Esophagus muscularis mucosa (tissue), 4 donors: ENCODE data around the gene PDZRN3. TPM values are rescaled to one million over a fixed set of nuclear protein-coding genes. Genes with fewer than 3 reads are reported as not detected.

Experiments
- DNase-seq: peaks from one replicate; pipeline ENCODE4 v3.0.0-alpha.2; 2017; ENCODE audit errors: extremely low spot score
- H3K27ac ChIP-seq, 4 donors: fragments of 200-600 bp; sonication (generic); replicated peaks in 1 of 4; 1 replicate in 3 of 4; 2 replicates in 1 of 4; pipeline ENCODE4 v1.5.1; 2016 to 2019; ENCODE audit warnings: mild to moderate bottlenecking in 1 of 4
- H3K27me3 ChIP-seq, 4 donors: fragments of 200-600 bp; sonication (generic); one replicate each; pipeline versions ENCODE4 v1.5.1 to v1.6.0; 2016 to 2019
- H3K36me3 ChIP-seq, 4 donors: fragments of 200-600 bp; sonication (generic); one replicate each; pipeline ENCODE4 v1.5.1; 2016 to 2019
- H3K4me1 ChIP-seq, 4 donors: fragments of 200-600 bp; sonication (generic); one replicate each; pipeline ENCODE4 v1.5.1; 2016 to 2019
- H3K4me3 ChIP-seq, 4 donors: fragments of 200-600 bp; sonication (generic); 1 replicate in 2 of 4; 2 replicates in 2 of 4; pipeline ENCODE4 v1.5.1; 2016 to 2019; ENCODE audit warnings: mild to moderate bottlenecking in 4 of 4, moderate library complexity in 1 of 4
- H3K9me3 ChIP-seq, 4 donors: fragments of 200-600 bp; sonication (generic); 1 replicate in 3 of 4; 2 replicates in 1 of 4; pipeline ENCODE4 v1.5.1; 2016 to 2019
- EP300 ChIP-seq: sonication (generic); formaldehyde crosslinking; IDR thresholded peaks from one replicate; pipeline ENCODE4 v1.6.1; 2017; ENCODE audit warnings: antibody characterized with exemption
- POLR2A ChIP-seq: fragments of 450-650 bp; IDR thresholded peaks from one replicate; pipeline ENCODE4 v1.6.1; 2017; ENCODE audit warnings: antibody characterized with exemption, moderate library complexity, mild to moderate bottlenecking, low read depth
- POLR2AphosphoS5 ChIP-seq, 2 donors: sonication (generic); formaldehyde crosslinking; IDR thresholded peaks; one replicate each; pipeline ENCODE4 v1.6.1; 2017; ENCODE audit warnings: antibody characterized with exemption in 2 of 2
- WGBS: methylation state at CpG from one replicate; pipeline ENCODE4 v1.1.5; 2018; 5-methylcytosine and 5-hydroxymethylcytosine counted together
- intact Hi-C: fragments of 100-400 bp; cut with DNase I; formaldehyde crosslinking; loops from one replicate; pipeline ENCODE4 v1.15.1; 2023
- total RNA-seq, 4 donors: library from RNA; depleted of rRNA; stranded (reverse); fragments of >200 nt; gene quantifications; one replicate each; pipeline versions ENCODE4 v1.1.0 to v1.2.1, GENCODE V29; 2016
- TF ChIP-seq, protein P1 (sequence below), 3 experiments: fragments of 200-600 bp in 2 of 3; fragments of 450-650 bp in 1 of 3; sonication (generic) in 2 of 3; IDR thresholded peaks; one replicate each; pipeline ENCODE4 v1.5.1; 2017 to 2019; ENCODE audit warnings: antibody characterized with exemption in 3 of 3, mild to moderate bottlenecking in 2 of 3, moderate library complexity in 1 of 3

The PDZRN3 gene
- total RNA-seq, 4 donors from 2014 or later = 149 to 314 (median 220) TPM

DNA sequence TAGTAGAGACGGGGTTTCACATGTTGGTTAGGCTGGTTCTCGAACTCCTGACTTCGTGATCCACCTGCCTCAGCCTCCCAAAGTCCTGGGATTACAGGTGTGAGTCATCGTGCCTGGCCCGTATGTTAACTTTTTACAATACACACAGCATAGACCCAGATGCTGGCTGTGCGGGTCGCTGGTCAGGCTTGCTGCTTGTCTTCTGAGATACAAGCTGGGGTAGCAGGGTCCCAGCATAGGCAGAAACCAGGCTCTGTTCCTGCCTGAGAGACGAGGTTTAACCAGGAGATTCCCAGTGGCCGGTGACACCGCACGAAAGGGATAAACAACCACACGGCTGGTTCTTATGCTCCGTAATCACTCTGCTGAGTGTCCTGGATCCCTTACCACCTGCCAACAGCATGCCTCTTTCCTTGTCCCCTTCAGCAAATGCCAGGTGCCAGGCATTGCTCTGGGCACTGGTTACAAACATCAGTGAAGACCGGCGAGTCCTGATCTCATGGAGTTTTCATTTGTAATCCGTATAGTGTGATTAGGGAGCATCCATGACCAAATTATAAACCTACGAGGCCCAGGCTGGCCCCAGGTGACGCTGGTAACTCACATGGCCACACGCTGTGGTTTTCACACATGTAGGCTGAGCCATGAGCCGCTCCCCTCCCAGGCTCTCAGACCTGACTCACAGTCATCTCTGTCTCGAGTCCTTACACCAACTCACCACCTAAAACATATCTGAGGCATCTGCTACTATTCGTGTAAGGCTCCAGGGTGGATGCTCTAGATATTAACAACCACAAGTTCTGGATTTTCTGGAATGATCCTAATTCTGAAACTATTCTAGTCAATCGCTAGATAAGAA lies 125.7 kb downstream of the PDZRN3 start:
- H3K4me3 ChIP-seq = no peak overlapping the region
- H3K27me3 ChIP-seq = no peaks in the 10 kb centered on the region
- TF ChIP-seq POLR2AphosphoS5 (IDR thresholded peaks at IDR 0.05) (no peak), POLR2A (no peak), EP300 (no peak)
- TF ChIP-seq, protein P1, sequence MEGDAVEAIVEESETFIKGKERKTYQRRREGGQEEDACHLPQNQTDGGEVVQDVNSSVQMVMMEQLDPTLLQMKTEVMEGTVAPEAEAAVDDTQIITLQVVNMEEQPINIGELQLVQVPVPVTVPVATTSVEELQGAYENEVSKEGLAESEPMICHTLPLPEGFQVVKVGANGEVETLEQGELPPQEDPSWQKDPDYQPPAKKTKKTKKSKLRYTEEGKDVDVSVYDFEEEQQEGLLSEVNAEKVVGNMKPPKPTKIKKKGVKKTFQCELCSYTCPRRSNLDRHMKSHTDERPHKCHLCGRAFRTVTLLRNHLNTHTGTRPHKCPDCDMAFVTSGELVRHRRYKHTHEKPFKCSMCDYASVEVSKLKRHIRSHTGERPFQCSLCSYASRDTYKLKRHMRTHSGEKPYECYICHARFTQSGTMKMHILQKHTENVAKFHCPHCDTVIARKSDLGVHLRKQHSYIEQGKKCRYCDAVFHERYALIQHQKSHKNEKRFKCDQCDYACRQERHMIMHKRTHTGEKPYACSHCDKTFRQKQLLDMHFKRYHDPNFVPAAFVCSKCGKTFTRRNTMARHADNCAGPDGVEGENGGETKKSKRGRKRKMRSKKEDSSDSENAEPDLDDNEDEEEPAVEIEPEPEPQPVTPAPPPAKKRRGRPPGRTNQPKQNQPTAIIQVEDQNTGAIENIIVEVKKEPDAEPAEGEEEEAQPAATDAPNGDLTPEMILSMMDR (IDR thresholded peaks at IDR 0.05) = no peak
- H3K9me3 ChIP-seq = no peaks in the 10 kb centered on the region
- DNase-seq = peak; percentile 91
- peaks cover 45 to 94% (median 80%) of the 10 kb centered on the region in 4 donors for H3K4me1 ChIP-seq
- intact Hi-C loops = no loop called here
- no peaks in the 10 kb centered on the region for H3K36me3 ChIP-seq
- WGBS = 84% methylated on average over 22 of the region's 23 CpGs
- no peak overlapping the region for H3K27ac ChIP-seq

DNA sequence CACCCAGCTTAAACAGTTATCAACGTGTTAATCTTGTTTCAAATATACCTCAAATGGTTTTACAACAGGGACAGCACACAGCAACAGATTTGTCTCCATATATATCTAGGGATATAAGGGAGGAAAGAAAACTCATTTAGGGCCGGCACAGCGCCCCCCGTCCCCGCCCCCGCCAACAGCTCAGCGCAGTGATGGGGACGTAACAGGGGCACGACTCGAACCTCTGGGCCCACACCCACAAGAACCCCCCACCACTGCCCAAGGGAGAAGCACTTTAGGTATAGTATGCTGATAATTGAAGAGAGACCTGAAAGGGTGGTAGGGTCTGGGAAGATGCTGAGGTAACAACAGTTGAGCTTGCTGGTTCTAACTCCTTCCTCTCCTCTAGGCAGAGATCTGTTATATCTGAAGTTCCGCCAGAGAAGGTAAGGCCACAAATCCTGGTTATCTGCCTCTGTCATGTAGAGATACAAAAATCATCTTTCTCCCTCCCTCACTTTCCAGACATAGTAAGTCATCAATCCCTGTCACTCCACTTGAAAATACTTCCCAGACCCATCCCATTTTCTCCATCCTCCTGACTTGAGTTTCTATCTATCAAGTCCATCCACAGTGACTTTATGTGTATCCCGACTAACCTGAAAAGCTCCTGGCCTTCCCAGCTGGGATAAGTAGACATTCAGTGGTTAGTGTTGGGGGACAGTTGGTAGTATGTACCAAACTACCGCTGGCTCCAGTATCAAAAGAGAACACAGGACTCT lies 126.9 kb downstream of the PDZRN3 start:
- intact Hi-C loops = no loop called here
- Histone ChIP-seq H3K9me3 (no peaks in the 10 kb centered on the region), H3K36me3 (no peaks in the 10 kb centered on the region), H3K27ac (no peak overlapping the region), H3K4me1 (peaks cover 43 to 94% (median 80%) of the 10 kb centered on the region in 4 donors), H3K27me3 (no peaks in the 10 kb centered on the region), H3K4me3 (no peak overlapping the region)
- TF ChIP-seq, protein P1 (IDR thresholded peaks at IDR 0.05) = no peak
- TF ChIP-seq POLR2A (no peak), POLR2AphosphoS5 (IDR thresholded peaks at IDR 0.05) (no peak), EP300 (no peak)
- WGBS = 83% methylated on average over 13 of the region's 13 CpGs
- peak; percentile 81 for DNase-seq

DNA sequence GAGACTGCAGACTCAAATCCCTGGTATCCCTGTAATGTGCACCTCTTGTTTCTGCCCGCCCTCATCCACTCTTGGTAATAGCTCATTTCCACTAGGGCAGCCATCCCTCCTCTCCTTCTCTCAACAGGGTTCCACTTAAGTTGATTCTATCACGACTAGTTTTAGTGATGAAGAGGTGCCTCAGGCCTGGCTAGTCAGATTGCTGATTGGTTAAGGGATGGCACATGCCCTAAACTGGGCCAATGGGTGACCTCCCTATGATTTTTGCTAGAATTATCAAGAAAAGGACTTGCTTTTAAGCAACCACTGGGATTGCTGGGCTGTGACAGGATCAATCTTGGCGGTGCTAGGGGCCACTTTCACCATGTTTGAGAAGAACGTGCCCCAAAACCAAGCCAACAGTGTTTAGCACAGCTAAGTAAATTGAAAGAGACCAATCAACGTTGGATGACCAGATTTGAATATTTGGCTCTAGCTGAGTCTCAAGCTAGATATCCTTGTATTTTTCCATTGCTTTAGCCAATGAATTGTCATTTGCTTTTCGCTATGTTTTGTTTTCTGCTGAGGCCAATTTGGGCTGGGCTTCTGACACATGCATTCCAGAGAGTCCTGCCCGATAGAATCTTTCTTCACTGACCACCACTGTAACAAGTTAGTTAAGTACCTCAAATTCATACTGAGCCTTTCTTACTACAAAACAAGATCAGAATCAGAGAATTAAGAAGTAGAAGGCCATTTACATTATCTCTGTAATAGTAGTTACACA lies 131.0 kb downstream of the PDZRN3 start:
- DNase-seq = peak; percentile 79
- intact Hi-C loops = loop anchor here (5.0 kb wide), 1 partner anchor 36 kb away; no protein-coding TSS in a partner anchor
- Histone ChIP-seq H3K27me3 (no peaks in the 10 kb centered on the region), H3K4me3 (no peak overlapping the region), H3K4me1 (peaks cover 57 to 90% (median 74%) of the 10 kb centered on the region in 4 donors), H3K36me3 (no peaks in the 10 kb centered on the region), H3K9me3 (no peaks in the 10 kb centered on the region), H3K27ac (no peak overlapping the region)
- TF ChIP-seq POLR2AphosphoS5 (IDR thresholded peaks at IDR 0.05) (no peak), POLR2A (no peak), EP300 (no peak)
- WGBS = 56% methylated on average over 7 of the region's 7 CpGs

- TF ChIP-seq POLR2AphosphoS5 (IDR thresholded peaks at IDR 0.05) = no peak
- TF ChIP-seq POLR2A = no peak
- TF ChIP-seq, protein P1 (IDR thresholded peaks at IDR 0.05) = no peak
- TF ChIP-seq EP300 = no peak
- no peak overlapping the region for H3K27ac ChIP-seq
- WGBS = 66% methylated on average over 5 of the region's 5 CpGs
- H3K9me3 ChIP-seq = no peaks in the 10 kb centered on the region
- DNase-seq = peak; percentile 82
- H3K4me3 ChIP-seq = no peak overlapping the region
- no peaks in the 10 kb centered on the region for H3K36me3 ChIP-seq
- intact Hi-C loops = loop anchor here (5.0 kb wide), 1 partner anchor 35 kb away; no protein-coding TSS in a partner anchor
- H3K4me1 ChIP-seq = peaks cover 60 to 90% (median 79%) of the 10 kb centered on the region in 4 donors
- H3K27me3 ChIP-seq = no peaks in the 10 kb centered on the region
Measured at GRCh38 chr3:73492186-73492585, 132.6 kb downstream of the PDZRN3 start.
